ENCODE data around the gene SOS2.

GRCh38 chr14:50232276-50232642, 881 bp upstream of the SOS2 start:
- TF ChIP-seq CTCF (IDR thresholded peaks at IDR 0.05; ENCODE audit: insufficient read depth, low read length, poor library complexity, severe bottlenecking) (no peak), EZH2phosphoT487 (conservative IDR thresholded peaks at IDR 0.05; ENCODE audit: low read length) (no peak)

Data from SU-DHL-6 (cell line).